D721Med (cell line): ENCODE measurements around the gene ZKSCAN8.

ENCODE experiments used
- DNase-seq: peaks from one replicate; pipeline ENCODE4 v3.0.0; 2011; ENCODE audit warnings: low spot score; ENCODE audit not compliant: insufficient read length
- FAIRE-seq: peaks from 2 replicates; lab custom pipeline; 2011; peaks lifted over from hg19 to GRCh38; lab: Jason Lieb, UNC
- TF ChIP-seq, protein P1 (sequence below): IDR thresholded peaks from 2 replicates; pipeline ENCODE4 v1.5.1; 2012; ENCODE audit warnings: mild to moderate bottlenecking, control low read depth; ENCODE audit not compliant: insufficient read depth; ENCODE audit errors: missing control alignments

ZKSCAN8 gene

DNA sequence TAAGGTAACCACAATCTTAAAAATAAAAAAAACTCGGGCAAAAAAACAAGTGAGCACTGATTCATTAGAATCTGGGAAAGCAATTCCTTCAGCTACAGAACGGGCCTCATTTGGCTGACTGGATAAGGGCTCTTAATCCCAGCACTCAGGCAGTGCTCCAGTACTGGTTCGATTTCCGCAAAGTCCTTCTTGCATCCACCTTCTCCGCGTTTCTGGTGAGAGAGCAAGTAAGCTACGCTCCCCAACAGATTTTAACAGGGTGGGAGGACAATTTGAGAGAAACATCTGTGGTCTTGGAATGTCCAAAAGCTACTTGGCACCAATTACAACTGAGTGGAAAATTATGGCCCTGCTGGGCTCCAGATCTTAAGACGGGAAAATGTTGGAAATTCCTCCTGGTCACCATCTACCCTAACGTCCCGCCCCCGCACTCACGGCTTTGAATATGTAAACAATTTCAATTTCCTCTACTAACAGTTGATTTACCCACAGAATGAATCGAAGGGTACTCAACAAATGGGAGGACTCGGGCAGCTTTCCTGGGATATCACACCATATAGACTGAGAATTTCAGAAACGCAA, 65.3 kb downstream of the ZKSCAN8 start:
- DNase-seq, result no peak
- TF ChIP-seq, protein P1, sequence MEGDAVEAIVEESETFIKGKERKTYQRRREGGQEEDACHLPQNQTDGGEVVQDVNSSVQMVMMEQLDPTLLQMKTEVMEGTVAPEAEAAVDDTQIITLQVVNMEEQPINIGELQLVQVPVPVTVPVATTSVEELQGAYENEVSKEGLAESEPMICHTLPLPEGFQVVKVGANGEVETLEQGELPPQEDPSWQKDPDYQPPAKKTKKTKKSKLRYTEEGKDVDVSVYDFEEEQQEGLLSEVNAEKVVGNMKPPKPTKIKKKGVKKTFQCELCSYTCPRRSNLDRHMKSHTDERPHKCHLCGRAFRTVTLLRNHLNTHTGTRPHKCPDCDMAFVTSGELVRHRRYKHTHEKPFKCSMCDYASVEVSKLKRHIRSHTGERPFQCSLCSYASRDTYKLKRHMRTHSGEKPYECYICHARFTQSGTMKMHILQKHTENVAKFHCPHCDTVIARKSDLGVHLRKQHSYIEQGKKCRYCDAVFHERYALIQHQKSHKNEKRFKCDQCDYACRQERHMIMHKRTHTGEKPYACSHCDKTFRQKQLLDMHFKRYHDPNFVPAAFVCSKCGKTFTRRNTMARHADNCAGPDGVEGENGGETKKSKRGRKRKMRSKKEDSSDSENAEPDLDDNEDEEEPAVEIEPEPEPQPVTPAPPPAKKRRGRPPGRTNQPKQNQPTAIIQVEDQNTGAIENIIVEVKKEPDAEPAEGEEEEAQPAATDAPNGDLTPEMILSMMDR, result no peak
- FAIRE-seq, result no peak

DNA sequence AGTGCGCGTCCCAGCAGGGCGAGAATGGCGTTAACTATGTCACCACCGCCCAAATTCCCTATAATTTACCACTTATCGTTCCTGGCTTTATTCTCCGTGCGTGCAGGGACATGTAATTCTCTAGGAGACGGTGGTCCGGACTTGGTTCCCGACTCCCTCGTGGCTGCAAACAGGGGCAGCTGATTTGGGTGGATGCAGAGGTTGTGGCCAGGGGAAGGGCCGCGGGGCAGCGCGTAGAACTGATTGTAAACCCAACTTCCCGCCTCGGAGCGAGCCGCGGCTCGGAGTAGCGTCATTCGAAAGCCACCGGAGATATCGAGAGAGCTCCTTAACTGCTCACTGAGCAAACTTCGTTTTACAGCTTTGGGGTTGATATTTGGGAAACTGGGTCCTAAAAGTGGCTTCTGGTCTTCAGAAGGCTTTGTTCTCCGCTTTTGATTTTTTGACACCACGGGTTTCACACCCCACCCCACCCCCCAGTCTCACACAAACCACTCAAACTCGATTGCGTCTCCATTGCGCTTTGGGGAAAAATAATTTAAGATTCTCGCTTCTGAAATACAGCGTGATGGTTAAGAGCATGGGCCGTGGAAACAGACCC, 65.9 kb downstream of the ZKSCAN8 start:
- FAIRE-seq (no peak), DNase-seq (no peak)
- TF ChIP-seq, protein P1, result no peak

DNA sequence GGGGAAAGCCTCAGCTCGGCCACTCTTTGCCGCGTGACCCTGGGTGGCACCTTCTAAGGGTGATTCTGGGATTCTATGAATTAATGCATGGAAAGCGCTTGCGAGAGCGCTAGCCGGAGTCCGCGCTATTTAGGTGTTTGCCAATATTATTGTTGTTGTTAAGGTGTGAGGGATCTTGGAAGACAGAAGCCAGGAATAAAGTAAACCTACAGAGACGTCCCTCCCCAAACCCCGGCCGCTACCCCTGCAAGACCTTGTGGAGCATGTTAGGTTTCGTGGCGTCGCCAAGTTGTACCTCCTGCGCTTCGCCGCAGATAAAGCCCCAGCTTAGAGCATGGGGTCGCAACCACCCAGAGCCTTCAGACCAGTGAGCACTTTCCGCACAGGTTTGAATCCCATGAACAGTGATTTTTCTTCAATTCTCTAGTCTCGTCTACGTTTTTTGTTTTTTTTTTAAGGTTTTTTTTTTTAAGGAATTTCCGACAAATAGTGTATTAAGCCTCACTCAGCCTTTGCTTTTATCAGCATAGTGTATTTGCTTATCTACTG, 66.5 kb downstream of the ZKSCAN8 start:
- TF ChIP-seq, protein P1, result no peak
- FAIRE-seq (no peak), DNase-seq (no peak)
